Measurements from ENCODE around the gene FBLN5.

DNA sequence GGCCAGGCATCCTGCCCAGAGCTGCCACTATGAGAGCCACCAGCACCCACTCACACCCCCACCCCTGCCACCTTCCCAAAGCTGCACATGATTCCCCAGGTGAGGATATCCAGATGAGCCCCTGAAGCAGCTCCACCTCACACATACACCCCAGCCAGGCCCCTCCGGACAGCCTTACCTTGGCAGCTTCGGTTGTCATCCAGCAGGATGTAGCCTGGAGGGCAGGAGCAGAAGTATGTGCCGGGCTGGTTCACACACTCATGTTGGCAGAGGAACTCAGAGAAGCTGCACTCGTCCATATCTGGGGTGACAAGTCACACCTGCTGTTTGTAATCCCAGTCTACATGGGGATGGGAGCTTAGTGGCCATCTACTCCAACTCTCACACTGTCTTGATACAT, 64.7 kb downstream of the FBLN5 start:
- TF ChIP-seq, protein P1, sequence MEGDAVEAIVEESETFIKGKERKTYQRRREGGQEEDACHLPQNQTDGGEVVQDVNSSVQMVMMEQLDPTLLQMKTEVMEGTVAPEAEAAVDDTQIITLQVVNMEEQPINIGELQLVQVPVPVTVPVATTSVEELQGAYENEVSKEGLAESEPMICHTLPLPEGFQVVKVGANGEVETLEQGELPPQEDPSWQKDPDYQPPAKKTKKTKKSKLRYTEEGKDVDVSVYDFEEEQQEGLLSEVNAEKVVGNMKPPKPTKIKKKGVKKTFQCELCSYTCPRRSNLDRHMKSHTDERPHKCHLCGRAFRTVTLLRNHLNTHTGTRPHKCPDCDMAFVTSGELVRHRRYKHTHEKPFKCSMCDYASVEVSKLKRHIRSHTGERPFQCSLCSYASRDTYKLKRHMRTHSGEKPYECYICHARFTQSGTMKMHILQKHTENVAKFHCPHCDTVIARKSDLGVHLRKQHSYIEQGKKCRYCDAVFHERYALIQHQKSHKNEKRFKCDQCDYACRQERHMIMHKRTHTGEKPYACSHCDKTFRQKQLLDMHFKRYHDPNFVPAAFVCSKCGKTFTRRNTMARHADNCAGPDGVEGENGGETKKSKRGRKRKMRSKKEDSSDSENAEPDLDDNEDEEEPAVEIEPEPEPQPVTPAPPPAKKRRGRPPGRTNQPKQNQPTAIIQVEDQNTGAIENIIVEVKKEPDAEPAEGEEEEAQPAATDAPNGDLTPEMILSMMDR (IDR thresholded peaks at IDR 0.05) = no peak
- TF ChIP-seq, protein P2, sequence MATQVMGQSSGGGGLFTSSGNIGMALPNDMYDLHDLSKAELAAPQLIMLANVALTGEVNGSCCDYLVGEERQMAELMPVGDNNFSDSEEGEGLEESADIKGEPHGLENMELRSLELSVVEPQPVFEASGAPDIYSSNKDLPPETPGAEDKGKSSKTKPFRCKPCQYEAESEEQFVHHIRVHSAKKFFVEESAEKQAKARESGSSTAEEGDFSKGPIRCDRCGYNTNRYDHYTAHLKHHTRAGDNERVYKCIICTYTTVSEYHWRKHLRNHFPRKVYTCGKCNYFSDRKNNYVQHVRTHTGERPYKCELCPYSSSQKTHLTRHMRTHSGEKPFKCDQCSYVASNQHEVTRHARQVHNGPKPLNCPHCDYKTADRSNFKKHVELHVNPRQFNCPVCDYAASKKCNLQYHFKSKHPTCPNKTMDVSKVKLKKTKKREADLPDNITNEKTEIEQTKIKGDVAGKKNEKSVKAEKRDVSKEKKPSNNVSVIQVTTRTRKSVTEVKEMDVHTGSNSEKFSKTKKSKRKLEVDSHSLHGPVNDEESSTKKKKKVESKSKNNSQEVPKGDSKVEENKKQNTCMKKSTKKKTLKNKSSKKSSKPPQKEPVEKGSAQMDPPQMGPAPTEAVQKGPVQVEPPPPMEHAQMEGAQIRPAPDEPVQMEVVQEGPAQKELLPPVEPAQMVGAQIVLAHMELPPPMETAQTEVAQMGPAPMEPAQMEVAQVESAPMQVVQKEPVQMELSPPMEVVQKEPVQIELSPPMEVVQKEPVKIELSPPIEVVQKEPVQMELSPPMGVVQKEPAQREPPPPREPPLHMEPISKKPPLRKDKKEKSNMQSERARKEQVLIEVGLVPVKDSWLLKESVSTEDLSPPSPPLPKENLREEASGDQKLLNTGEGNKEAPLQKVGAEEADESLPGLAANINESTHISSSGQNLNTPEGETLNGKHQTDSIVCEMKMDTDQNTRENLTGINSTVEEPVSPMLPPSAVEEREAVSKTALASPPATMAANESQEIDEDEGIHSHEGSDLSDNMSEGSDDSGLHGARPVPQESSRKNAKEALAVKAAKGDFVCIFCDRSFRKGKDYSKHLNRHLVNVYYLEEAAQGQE (IDR thresholded peaks at IDR 0.05; ENCODE audit: insufficient read depth in 1 of 2, low read depth in 2 of 2, low read length in 1 of 2) = no peak
- TF ChIP-seq POLR2AphosphoS5 (IDR thresholded peaks at IDR 0.05; ENCODE audit: low read depth, low read length) (no peak), TCF7L2 (IDR thresholded peaks at IDR 0.05; ENCODE audit: low read depth, low read length) (no peak), SIN3A (IDR thresholded peaks at IDR 0.05; ENCODE audit: borderline replicate concordance, insufficient read depth, low read depth, low read length) (no peak)

All from Panc1 (cell line).